AML-193 (cell line): ENCODE results near the gene GHRH.
A peak's percentile ranks its signal among the peaks of the same experiment; 100 is the strongest.

ENCODE experiments used
- DNase-seq, 2 experiments: peaks; one replicate each; lab custom pipeline; 2025; lab: John Stamatoyannopoulos, UW

The GHRH gene

DNA sequence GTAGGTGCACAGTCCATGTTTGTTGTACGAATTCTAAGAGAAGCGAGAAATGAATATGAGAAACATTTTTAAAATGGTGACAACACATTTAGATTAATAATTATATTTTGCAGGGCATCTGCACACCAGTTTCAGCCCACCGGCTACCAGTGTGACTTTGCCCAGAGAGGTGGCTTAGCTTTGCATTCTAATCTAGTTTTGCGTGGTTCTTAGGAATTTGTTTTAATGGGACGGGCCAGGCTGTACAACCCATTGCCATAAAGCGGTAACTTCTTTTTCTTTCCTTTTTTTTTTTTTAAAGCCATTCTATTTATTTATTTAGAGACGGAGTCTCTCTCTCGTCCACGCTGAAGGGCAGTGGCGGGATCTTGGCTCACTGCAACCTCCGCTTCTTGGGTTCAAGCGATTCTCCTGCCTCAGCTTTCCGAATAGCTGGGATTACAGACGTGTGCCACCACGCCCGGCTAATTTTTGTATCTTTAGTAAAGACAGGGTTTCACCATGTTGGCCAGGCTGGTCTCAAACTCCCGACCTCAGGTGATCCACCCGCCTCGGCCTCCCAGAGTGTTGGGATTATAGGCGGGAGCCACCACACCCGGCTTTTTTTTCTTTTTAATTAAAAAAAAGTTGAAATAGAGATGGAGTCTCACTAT lies 28.7 kb upstream of the GHRH start:
- no peak for DNase-seq

DNA sequence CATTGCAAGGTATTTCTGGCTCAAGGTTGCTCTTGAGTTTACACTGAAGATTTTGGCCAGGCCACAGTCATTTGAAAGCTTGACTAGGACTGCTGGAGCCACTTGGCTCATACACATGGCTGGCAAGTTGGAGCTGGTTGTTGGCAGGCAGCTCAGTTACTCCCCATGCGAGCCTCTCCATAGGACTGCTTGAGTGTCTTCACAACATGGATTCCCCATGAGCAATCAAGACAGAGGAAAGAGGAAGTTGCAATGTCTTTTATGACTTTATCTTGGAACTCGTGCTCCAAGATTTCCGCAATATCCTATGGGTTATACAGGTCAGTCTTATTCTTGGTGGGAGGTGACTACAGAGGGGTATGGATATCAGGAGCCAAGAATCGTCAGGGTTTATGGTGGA lies 26.5 kb upstream of the GHRH start:
- no peak for DNase-seq

DNA sequence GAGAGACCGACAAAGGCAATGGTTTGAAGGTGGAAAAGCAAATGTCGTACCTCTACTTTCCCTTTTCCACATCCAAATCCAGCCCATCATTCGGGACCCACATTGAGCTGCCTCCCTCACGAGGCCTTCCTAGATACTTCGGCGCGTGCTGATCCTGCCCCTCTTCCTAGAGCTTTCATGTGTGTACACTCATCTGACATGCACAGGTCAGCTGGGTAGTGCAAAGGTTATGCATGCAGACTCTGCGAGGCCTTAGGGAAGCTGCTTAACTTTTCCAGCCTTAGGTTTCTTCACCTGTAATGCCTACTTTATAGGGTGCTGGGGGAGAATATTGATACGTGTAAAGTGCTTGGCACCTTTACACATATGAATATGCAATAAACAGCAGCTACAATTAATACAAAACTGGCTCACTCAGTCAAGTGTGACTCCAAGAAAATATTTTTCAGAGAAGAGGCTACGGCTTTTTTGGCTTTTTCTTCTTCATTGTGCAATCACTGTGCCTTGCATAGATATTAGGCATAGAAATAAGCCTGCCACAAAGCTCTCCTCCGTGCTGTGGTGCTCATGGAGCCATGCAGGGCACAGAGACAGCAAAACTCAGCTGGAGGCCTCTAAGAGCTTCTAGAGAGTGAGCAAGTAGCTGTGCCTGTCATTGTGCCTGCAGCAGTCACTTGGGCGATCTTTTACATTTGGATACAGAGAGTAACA lies 24.2 kb upstream of the GHRH start:
- no peak for DNase-seq

DNA sequence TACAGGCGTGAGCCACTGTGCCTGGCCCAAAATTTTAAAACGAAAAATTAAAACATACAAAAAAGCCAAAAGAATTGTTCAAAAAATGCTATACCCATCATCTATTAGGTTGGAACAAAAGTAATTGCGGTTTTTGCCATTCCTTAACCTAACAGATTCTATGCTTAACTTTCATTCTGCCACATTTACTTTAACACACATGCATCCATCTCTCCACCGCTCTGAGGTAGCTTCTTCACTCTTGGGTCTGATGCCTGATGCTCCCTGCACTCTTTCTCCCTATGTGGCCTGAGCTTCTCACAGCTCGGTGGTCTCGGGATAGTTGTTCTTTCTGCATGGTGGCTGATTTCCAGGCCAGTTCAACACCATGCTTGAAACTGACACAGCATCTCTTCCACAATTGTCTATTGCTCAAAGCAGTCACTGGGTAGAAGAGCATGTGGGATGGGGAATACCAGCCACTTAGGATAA lies 23.1 kb upstream of the GHRH start:
- DNase-seq = no peak

DNA sequence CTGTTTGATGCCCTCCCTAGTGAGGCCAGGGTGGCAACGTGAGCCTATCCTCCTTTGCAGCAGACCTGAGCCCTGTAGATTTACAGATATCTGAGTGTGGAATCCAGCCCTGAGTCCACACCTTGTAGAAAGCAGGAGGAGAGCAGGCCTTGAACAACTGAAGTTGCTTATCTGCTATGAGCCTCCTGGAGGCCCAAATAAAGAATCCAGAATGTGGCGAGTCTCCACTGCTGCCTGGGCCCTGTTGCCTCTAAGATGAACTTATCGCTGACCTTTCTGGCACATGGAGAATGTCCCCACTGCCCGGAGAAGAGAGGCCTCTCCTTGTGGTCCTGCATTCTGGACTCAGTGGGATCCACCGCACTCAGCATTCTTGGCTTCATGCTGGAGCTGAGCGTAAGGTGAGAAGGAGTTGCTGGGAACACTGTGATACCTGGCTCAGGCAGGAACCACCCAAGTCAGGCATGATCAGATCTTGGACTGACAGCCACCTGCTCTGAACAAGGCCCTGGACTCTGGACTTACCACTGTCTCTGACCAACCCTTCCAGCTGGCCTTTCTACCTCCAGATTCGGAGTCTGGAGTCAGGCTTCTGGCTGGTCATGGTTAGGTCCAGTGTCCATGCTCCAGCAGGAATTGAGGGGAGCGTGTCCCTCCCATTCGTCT lies 22.0 kb upstream of the GHRH start:
- no peak for DNase-seq

DNA sequence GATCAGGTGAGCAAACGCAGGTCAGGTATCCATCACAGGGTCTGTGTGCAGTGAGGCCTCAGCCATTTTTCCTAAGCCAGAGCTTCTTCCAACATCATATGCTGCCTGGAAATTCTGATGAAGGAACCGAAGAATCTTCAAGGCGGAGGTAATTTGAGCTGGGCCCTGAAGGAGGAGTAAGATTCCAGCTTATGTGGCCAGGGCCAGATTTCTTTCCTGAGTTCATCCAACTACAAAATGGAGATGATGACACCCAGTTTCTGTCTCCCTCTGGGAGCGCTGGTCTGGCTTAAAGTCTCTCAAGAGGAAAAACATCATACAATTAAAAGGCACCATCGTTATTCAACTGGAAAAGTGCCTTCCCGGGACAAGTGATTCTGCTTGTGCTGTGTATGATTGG lies 20.9 kb upstream of the GHRH start:
- DNase-seq = no peak

DNA sequence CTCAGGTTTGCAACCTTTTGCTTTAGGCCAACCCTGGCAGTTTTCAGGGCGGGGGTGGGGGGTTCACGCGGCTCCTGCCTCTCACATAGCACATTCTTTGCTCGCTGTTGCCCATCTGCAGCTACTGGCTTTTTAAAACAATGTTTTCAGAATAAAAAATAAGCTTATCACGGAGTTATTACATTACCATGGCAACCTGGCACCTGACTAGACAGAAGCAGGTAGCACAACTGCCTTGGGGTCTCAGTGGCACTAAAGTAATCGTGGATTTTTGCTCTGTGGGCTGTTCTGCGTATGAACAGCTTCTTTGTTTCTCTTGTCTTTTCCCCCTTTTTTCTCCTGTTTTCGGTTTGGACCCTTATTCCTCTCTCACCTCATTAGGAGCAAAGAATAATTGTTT lies 18.8 kb upstream of the GHRH start:
- DNase-seq = no peak

DNA sequence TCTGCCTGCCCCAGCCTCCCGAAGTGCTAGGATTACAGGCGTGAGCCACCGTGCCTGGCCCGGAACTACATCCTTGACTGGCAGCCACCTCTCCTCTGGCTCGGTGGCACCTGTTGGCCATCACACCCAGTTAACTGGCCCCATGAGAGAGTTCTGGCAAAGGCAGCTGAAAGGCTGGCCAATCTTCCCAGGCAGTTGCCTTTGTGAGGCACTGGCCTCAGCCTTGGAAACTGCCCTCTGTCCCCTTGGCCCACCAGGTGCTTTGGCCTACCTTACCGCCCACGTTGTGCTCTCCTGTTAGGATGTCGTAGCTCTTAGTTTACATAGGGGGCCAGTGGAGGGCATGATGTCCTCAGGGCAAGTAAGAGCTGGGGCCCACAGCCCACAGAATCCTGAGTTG lies 18.2 kb upstream of the GHRH start:
- DNase-seq = no peak

DNA sequence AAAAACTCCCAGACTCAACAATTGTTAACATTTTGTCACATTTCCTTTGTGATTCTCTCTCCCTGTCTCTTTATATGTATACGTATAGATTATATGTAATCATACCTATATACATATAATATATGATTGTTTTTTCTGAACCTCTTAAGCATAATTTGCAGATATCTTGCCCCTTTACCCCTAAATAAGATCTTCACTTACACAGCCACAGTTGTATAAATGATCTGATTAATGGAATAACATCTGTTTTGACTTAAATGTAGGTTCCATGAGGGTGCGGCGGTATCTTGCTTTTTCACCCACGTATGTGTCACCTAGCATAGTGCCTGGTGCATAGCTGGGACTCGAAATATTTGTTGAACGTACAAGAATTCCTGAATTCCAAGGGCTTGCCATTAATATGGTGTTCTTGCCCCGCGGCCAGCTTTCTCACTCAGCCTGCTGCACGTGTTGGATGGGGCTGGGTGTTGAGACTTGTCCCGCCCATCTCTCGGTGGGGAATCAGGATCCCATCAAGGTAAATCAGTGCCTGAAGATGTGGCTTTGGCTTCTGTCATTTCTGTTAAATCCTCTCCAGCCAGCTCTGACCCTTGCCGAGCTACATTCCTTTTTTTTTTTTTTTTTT lies 17.5 kb upstream of the GHRH start:
- no peak for DNase-seq

DNA sequence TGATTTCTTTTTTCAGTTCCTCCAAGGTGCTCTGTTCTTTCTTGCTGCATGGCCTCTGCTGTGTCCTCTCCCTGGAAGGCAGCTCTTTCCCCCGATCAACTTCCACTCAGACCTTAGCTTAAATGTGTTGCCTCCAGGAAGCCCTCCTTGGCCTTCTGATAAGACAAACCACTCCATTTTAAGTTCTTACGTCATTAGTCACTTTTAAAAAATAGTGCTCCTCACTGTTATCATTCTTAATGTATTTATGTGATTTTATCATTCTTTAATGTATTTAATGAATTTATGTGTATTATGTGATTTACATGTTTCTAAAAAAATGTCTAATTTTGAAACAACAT lies 15.6 kb upstream of the GHRH start:
- no peak for DNase-seq

DNA sequence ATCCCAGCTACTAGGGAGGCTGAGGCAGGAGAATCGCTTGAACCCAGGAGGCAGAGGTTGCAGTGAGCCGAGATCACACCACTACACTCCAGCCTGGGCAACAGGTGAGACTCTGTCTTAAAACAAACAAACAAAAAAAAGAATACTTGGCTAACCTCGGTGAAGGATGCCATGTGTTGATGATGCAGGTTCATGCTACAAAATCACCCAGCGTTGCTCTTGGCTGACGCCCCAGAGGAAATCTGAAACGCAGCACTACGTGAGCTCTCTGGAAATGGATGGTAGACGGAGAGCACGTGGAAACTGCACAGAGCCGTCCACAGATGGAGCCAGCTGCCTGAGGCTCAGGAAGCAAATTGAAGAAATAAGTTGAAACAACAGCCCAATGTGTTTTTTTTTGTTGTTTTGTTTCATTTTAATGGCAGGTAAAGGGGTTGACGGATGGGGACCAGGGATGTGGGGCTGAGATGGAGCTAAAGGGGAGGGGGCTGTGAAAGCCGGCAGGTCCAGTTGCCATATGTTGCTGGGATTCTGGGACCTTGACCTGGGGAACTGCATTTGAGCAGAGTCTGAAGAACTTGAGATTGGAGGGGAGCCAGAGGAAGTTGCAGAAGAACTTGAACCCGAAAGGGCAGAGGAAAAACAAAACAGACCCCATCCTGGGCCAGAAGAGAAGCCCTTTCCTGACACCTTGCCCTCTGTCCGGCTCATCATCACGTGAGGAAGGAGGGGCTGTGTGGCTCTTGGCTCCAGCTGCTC lies 15.1 kb upstream of the GHRH start:
- peak; percentile 28 to 40 for DNase-seq

DNA sequence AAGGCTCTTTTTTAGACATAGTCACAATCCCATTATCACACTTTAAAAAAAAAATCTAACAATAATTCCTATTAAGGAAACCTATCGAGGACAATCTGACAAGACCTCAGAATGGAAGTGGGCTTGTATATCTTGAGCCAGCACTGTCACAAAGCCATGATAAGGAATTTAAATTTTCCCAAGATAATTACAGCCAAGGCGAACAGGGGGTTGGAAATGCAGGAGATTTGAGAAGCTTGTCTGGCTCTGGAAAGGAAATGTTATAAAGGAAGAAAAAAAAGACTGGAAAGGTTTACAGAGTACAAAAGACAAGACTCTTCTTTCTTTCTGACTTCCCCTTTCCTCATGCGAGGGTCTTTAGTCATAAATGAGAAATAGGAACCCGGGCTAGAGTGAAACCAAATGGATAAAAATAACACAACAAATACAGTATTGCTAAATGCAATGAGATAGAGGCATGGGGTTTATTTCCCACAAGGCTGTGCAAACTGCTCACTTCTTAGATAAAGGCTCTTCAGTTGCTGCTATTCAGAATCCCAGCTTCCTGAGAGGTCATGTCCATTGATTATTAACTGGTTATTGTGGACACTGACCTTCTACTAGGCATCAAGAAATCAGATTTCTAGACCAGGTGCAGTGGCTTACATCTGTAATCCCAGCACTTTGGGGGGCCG lies 13.4 kb upstream of the GHRH start:
- DNase-seq = peak; percentile 36 to 61

DNA sequence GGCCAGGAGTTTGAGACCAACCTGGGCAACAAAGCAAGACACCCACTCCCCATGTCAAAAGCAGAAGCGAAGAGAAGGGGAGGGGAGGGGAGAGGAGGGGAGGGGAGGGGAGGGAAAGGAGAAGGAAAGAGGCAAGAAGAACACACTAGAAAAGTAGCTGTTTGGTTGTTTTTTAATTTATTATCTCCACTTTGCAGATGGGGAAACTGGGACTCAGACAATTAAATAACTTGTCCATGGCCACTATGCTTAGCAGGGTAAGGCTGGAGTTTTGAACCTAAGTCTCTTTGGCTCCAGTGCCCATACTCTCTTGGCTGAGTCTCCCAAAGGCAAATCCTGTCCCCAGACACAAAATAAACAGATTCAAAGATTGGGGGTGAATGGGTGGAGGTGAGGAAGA lies 12.4 kb upstream of the GHRH start:
- no peak for DNase-seq

DNA sequence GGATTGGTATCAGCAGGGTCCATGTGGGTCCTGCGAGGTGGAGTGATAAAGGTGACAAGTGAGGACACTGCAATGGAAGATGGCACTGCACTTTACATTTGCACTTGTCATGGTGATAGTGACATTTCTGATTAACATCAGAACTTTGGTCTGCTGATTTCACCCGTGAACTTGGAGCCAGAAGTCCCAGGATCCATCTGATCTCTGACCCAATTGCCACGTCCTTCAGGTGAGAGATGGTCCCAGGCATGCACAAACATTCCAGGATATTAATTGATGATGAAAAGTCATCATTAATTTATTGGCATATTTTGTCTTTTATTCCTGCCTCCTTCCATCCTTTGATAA lies 9.8 kb upstream of the GHRH start:
- no peak for DNase-seq

DNA sequence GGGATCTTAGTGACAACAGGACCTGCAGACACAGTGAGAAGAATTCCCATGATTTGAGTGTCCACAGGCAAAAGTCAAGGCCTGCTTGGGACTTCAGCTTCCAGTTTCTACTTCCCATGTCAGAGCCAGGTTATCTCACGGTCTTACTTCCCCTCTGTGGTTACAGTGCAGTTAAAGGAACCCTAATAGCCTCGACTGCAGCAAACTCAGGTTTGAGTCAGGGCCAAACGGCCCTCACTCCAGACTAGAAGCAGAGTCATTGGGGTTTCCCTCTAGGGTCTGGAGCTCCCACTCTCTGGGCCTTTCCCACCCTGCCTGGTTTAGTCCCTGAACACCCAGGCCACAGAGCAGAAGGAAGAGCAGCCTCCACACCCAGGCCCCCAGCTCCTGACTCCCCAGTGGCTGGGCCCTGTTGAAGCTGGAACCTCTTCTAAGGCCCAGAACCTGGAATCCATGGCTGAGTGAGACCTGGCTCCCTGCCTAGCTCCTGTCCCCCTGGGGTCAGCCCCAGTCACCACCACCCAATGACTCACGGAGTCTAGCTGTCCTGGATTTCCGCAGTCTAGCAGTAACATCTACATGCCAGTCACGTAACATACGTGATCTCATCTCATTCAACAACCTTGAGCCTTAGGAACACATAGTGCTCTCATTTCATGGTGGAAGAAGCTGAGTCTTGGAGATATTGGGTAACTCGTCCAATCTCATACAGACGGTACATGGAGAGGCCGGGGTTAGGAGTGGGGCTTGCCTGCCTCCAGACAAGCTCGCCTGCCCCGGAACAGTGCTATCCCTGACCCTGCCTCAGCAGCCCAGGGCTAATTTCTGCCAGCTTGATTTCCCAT lies 9.2 kb upstream of the GHRH start:
- DNase-seq = peak; percentile 83 to 87

DNA sequence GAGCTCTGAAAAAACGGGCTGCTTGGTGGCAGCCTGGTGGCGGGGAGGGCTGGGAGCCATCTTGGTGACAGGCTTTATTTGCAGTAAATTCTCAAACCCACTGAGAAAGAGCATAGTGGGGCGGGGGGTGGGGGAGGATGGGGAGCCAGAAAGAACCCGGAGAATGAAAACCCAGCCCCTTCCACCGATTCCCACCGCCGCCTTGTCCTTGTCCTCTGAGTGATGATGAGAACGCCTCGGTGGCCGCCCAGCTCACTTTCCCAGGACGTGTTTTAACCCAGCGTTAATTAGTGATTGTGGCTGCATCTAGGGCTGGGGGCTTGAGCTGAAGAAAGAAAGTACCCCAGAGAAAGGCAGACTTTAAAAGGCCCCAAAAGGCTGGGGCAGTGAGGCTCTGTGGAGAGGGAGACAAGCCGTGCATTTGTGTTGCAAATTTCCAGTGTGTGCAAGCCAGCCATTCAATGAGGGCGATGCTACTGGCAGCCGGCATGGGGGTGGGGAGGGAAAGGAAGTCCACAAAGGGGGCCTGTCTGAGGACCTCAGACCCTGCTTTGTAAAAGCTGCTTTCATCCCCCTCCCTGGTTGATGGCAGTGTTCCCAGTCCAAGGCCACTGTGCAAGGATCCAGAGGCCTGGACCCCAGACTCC lies 6.2 kb upstream of the GHRH start:
- DNase-seq = no peak

DNA sequence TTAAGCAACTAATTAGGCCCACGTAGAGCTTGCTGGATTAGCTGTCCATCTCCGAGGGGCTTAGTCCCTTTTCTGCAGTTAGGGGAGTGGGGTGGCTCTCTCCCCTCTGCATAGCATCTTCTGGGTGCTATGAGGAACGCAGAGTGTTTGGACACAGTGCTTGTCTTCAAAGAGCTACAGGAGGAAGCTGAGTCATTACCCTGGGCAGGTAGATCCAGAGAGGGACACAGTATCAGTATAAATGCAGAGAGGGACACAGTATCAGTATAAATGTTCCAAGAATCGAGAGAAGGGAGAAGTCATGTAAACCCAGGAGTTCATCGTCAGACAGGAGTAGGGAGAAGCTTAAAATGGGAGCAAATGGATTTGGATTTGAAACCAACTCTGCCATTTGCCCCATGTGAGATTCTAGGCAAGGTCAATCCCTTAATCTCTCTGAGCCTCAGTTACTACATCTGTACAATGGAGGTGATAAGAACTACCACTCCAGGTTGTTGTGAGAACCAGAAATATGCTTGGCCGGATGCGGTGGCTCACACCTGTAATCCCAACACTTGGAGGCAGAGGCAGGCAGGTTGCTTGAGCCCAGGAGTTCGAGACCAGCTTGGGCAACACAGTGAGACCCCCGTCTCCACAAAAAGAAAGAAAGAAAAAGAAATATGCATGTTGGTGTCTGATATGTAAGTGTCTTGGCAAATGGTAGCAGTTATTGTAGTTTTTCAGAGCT lies 5.5 kb upstream of the GHRH start:
- DNase-seq = no peak

DNA sequence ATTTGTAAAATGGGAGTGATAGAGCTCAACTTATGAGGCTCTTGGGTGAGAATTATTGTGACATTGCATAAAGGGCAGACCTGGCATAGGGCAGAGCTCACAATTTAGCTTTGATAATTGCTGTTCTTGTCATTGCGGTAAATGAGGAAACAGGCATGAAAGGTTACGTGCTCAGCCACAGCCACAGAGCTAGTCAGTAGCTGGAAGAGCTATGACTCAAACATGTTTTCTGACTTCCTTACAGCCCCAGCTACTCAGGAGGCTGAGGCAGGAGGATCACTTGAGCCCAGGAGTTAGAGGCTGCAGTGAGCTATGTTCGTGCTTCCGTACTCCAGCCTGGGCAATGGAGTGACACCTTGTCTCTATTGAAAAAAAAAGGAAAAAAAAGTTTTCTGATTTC lies 3.5 kb upstream of the GHRH start:
- peak; percentile 96 to 97 for DNase-seq

DNA sequence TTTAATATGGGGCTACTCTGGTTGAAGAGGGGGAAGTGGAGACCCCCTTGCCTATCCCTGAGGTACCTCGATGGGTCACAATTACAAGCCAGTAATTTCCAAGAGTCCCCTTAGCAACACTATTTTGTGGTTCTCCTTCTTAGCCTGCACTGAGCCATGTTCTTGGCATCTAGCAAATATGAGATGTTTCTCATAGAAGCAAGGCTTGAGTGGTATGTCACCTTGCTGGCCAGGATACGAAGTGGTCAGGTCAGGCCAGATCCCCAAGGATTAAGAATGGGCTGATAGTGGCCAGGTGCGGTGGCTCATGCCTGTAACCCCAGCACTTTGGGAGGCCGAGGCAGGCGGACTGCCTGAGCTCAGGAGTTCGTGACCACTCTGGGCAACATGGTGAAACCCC lies 2.1 kb upstream of the GHRH start:
- DNase-seq = no peak

DNA sequence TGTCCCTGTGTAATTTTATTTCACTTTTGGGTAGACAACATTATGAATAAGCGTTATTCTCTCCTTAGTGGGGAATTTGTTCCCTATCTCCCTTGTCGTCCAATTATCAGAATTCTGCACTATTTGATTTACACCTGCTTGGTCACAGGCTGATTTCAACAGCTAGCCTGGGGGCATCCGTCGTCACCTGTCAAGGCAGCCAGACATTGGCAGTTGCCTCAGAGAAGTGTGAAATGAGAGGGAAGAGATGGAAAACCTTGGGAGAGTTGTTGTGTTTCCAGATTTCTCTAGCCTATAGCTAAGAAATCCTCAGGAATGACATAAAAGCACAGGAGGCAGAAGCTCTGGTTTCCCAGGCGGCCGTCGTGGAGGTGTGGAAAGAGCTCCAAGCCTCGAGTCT lies 891 bp upstream of the GHRH start:
- DNase-seq = no peak
